MM.1S (cell line): ENCODE data around the gene SLC5A9.

Experiments
- DNase-seq: peaks from one replicate; pipeline ENCODE4 v3.0.0-alpha.2; 2015
- H2AFZ ChIP-seq: fragments of 300-600 bp; sonication (generic); 2 replicates; pipeline ENCODE4 v1.6.0; 2016; ENCODE audit warnings: antibody characterized with exemption, low read length
- H3F3A ChIP-seq: fragments of 300-600 bp; sonication (generic); 2 replicates; pipeline ENCODE4 v1.6.1; 2016; ENCODE audit warnings: mild to moderate bottlenecking, antibody characterized with exemption, low read length, moderate library complexity, mixed read lengths; ENCODE audit not compliant: insufficient read depth
- H3K27ac ChIP-seq: fragments of 300-600 bp; sonication (generic); 2 replicates; pipeline ENCODE4 v1.5.1; 2016; ENCODE audit warnings: mild to moderate bottlenecking, low read length
- H3K27me3 ChIP-seq: fragments of 300-600 bp; sonication (generic); replicated peaks from 2 replicates; pipeline ENCODE4 v1.6.0; 2016; ENCODE audit warnings: low read length; ENCODE audit not compliant: insufficient read depth
- H3K36me3 ChIP-seq: fragments of 300-600 bp; sonication (generic); replicated peaks from 2 replicates; pipeline ENCODE4 v1.6.1; 2016; ENCODE audit warnings: mild to moderate bottlenecking, low read length, mixed read lengths; ENCODE audit not compliant: insufficient read depth
- H3K4me1 ChIP-seq: fragments of 300-600 bp; sonication (generic); 2 replicates; pipeline ENCODE4 v1.6.1; 2016; ENCODE audit warnings: low read length, mixed read lengths
- H3K4me2 ChIP-seq: fragments of 300-600 bp; sonication (generic); 2 replicates; pipeline ENCODE4 v1.6.0; 2016; ENCODE audit warnings: low read depth, low read length
- H3K4me3 ChIP-seq: fragments of 300-600 bp; sonication (generic); 2 replicates; pipeline ENCODE4 v1.5.1; 2016; ENCODE audit warnings: low read length, mixed read lengths
- H3K79me2 ChIP-seq: fragments of 300-600 bp; sonication (generic); 2 replicates; pipeline ENCODE4 v1.6.1; 2016; ENCODE audit warnings: mixed run types, low read length, mixed read lengths
- H3K9ac ChIP-seq: fragments of 300-600 bp; sonication (generic); 2 replicates; pipeline ENCODE4 v1.6.1; 2016; ENCODE audit warnings: low read length, mixed read lengths
- H3K9me2 ChIP-seq: fragments of 300-600 bp; sonication (generic); replicated peaks from 2 replicates; pipeline ENCODE4 v1.6.1; 2016; ENCODE audit warnings: mild to moderate bottlenecking, low read length, mixed read lengths; ENCODE audit not compliant: insufficient read depth
- H3K9me3 ChIP-seq: fragments of 300-600 bp; sonication (generic); replicated peaks from 2 replicates; pipeline ENCODE4 v1.6.1; 2016; ENCODE audit warnings: mild to moderate bottlenecking, low read length, mixed read lengths; ENCODE audit not compliant: insufficient read depth
- H4K20me1 ChIP-seq: fragments of 300-600 bp; sonication (generic); 2 replicates; pipeline ENCODE4 v1.6.1; 2016; ENCODE audit warnings: mild to moderate bottlenecking, low read length, moderate library complexity, mixed read lengths; ENCODE audit not compliant: insufficient read depth
- EZH2 ChIP-seq: fragments of 300-600 bp; sonication (generic); optimal IDR thresholded peaks from 2 replicates; pipeline ENCODE3; 2017; ENCODE audit warnings: low read depth, mild to moderate bottlenecking, antibody characterized with exemption, low read length, mixed read lengths
- EZH2phosphoT487 ChIP-seq: fragments of 300-600 bp; sonication (generic); IDR thresholded peaks from 2 replicates; pipeline ENCODE4 v1.6.1; 2018; ENCODE audit warnings: antibody characterized with exemption, low read length
- TF ChIP-seq, protein P1 (sequence below): fragments of 300-600 bp; sonication (generic); IDR thresholded peaks from 2 replicates; pipeline ENCODE4 v1.5.1; 2016; ENCODE audit warnings: antibody characterized with exemption, low read length, mixed read lengths

SLC5A9 gene

GRCh38 chr1:48221657-48222056, 859 bp upstream of the SLC5A9 start:
- H3K9me3 ChIP-seq: no peaks in the 10 kb centered on the region
- H3K79me2 ChIP-seq: no peaks in the 10 kb centered on the region
- no peak for DNase-seq
- no peak overlapping the region for H3K27ac ChIP-seq
- no peak overlapping the region for H2AFZ ChIP-seq
- H4K20me1 ChIP-seq: no peaks in the 10 kb centered on the region
- H3K9ac ChIP-seq: no peak overlapping the region
- H3K9me2 ChIP-seq: no peaks in the 10 kb centered on the region
- no peaks in the 10 kb centered on the region for H3K4me1 ChIP-seq
- no peaks in the 10 kb centered on the region for H3F3A ChIP-seq
- no peak for TF ChIP-seq EZH2phosphoT487
- TF ChIP-seq EZH2: no peak
- TF ChIP-seq, protein P1, sequence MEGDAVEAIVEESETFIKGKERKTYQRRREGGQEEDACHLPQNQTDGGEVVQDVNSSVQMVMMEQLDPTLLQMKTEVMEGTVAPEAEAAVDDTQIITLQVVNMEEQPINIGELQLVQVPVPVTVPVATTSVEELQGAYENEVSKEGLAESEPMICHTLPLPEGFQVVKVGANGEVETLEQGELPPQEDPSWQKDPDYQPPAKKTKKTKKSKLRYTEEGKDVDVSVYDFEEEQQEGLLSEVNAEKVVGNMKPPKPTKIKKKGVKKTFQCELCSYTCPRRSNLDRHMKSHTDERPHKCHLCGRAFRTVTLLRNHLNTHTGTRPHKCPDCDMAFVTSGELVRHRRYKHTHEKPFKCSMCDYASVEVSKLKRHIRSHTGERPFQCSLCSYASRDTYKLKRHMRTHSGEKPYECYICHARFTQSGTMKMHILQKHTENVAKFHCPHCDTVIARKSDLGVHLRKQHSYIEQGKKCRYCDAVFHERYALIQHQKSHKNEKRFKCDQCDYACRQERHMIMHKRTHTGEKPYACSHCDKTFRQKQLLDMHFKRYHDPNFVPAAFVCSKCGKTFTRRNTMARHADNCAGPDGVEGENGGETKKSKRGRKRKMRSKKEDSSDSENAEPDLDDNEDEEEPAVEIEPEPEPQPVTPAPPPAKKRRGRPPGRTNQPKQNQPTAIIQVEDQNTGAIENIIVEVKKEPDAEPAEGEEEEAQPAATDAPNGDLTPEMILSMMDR: no peak
- H3K27me3 ChIP-seq: no peaks in the 10 kb centered on the region
- no peak overlapping the region for H3K4me2 ChIP-seq
- H3K4me3 ChIP-seq: no peak overlapping the region
- H3K36me3 ChIP-seq: no peaks in the 10 kb centered on the region

DNA sequence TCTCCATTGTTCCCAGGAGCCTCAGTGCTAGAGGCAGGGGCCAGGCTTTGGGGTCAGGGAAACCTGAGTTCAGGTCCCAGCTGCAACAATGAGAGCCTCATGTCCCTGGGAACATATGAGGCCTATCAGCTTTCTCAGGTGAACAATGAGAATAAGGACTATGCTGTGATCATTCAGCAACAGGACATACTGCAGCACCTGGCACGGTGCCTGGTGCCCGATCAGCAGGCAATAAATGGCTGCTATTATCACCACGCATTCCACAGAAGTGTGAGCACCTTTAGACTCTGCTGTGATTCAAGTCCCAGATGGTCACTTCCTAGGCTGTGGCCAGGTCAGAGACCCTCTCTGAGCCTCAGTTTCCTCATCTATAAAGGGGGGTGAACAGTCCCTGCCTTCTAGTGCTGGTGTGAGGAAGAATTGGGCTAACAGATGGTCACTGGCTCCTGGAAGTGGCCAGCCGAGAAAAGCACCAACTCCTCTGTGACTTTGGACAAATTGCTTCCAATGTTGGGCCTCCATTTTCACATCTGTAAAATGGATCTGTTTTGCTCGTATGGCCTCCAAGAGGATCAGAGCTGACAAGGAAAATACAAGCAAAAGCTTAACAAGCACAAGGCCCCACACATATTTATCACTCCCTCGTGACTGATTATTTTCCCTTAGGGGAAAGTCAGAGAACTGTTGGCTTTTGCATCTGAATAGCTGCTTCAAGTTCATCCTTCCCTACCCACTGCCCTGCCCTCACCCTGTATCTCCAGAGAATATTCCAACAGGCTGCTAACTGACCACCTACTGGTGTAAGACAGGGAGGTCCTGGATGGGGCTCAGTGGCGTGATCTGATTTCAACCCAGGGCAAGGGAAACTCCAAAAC, 1.1 kb downstream of the SLC5A9 start:
- H2AFZ ChIP-seq: no peak overlapping the region
- DNase-seq: no peak
- no peaks in the 10 kb centered on the region for H3F3A ChIP-seq
- no peaks in the 10 kb centered on the region for H3K9me2 ChIP-seq
- H3K4me3 ChIP-seq: no peak overlapping the region
- H3K9me3 ChIP-seq: no peaks in the 10 kb centered on the region
- H3K79me2 ChIP-seq: no peaks in the 10 kb centered on the region
- H3K27me3 ChIP-seq: no peaks in the 10 kb centered on the region
- H4K20me1 ChIP-seq: no peaks in the 10 kb centered on the region
- H3K4me1 ChIP-seq: peaks cover 4% of the 10 kb centered on the region; the same call in 1 of the 2 replicates
- no peak overlapping the region for H3K4me2 ChIP-seq
- no peaks in the 10 kb centered on the region for H3K36me3 ChIP-seq
- TF ChIP-seq, protein P1: no peak
- no peak for TF ChIP-seq EZH2
- TF ChIP-seq EZH2phosphoT487: no peak
- no peak overlapping the region for H3K27ac ChIP-seq
- H3K9ac ChIP-seq: no peak overlapping the region

DNA sequence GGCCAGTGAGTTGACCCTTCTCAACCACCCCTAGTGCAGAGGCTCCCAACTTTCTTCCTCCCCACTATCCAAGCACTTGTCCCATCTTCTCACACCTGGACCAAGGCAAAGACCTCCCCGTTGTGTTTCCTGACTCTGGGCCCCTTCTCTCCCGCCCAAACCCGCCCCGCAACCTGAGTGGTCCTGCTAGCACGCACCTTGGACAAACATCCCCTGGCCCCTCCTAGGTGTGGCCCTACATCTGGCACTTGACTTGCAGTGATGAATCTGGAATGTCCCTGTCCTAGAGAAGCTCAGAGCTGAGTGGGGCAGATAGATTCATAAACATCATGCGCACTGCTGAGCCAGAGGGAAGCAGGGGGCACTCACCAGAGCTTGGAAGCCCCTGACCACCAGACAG, 2.3 kb downstream of the SLC5A9 start:
- no peak overlapping the region for H3K9ac ChIP-seq
- no peak for DNase-seq
- no peaks in the 10 kb centered on the region for H3F3A ChIP-seq
- H4K20me1 ChIP-seq: no peaks in the 10 kb centered on the region
- no peak overlapping the region for H3K4me3 ChIP-seq
- no peaks in the 10 kb centered on the region for H3K27me3 ChIP-seq
- H2AFZ ChIP-seq: no peak overlapping the region
- no peaks in the 10 kb centered on the region for H3K9me3 ChIP-seq
- no peaks in the 10 kb centered on the region for H3K79me2 ChIP-seq
- H3K36me3 ChIP-seq: no peaks in the 10 kb centered on the region
- no peaks in the 10 kb centered on the region for H3K9me2 ChIP-seq
- no peak overlapping the region for H3K4me2 ChIP-seq
- peaks cover 4% of the 10 kb centered on the region; the same call in 1 of the 2 replicates for H3K4me1 ChIP-seq
- TF ChIP-seq EZH2phosphoT487 (no peak), EZH2 (no peak)
- TF ChIP-seq, protein P1: no peak
- no peak overlapping the region for H3K27ac ChIP-seq
